PC-3 (cell line): Measurements from ENCODE around the gene MTHFD1L. TPM values are rescaled to one million over a fixed set of nuclear protein-coding genes. Genes with fewer than 3 reads are reported as not detected.
A peak's percentile ranks its signal among the peaks of the same experiment; 100 is the strongest.

ENCODE experiments used
- ATAC-seq: fragments of 200-7000 bp; cut with Tn5 transposase; 2 replicates; pipeline ENCODE4 v1.9.1; 2020; ENCODE audit warnings: mild to moderate bottlenecking, moderate library complexity
- BruUV-seq: library from RNA; stranded (reverse); fragments of 400-500 nt; replicated peaks from 2 replicates; lab custom pipeline; 2021; lab: Mats Ljungman, UMichigan
- CTCF ChIA-PET: fragments of 300-600 bp; sonication (Branson Sonifier 250); formaldehyde crosslinking; loops from one replicate; lab custom pipeline; 2022; ENCODE audit warnings: antibody characterized with exemption; lab: Charles Lee
- POLR2A ChIA-PET: fragments of 300-600 bp; sonication (Branson Sonifier 250); formaldehyde crosslinking; loops from one replicate; lab custom pipeline; 2022; ENCODE audit warnings: antibody characterized with exemption; ENCODE audit not compliant: unreplicated experiment; lab: Charles Lee
- DNase-seq: peaks from one replicate; pipeline ENCODE4 v3.0.0-alpha.2; 2015
- H2AFZ ChIP-seq: fragments of 300-600 bp; sonication (generic); 2 replicates; pipeline ENCODE4 v1.6.0; 2016; ENCODE audit warnings: antibody characterized with exemption, low read length
- H3F3A ChIP-seq: fragments of 300-600 bp; sonication (generic); one replicate; pipeline ENCODE4 v1.6.0; 2017; ENCODE audit warnings: antibody characterized with exemption, low read length, control low read depth, mild to moderate bottlenecking; ENCODE audit not compliant: unreplicated experiment
- H3K27ac ChIP-seq: fragments of 300-600 bp; sonication (generic); 2 replicates; pipeline ENCODE4 v1.5.1; 2016; ENCODE audit warnings: mild to moderate bottlenecking, low read length
- H3K27me3 ChIP-seq: fragments of 300-600 bp; sonication (generic); 2 replicates; pipeline ENCODE4 v1.6.1; 2016; ENCODE audit warnings: low read length, mixed read lengths
- H3K36me3 ChIP-seq: fragments of 300-600 bp; sonication (generic); 2 replicates; pipeline ENCODE4 v1.6.1; 2016; ENCODE audit warnings: low read depth, mixed run types, low read length, mixed read lengths
- H3K4me1 ChIP-seq: fragments of 300-600 bp; sonication (generic); 2 replicates; pipeline ENCODE4 v1.5.1; 2016; ENCODE audit warnings: low read length; ENCODE audit not compliant: insufficient read depth
- H3K4me2 ChIP-seq: fragments of 300-600 bp; sonication (generic); 2 replicates; pipeline ENCODE4 v1.6.0; 2016; ENCODE audit warnings: low read length
- H3K4me3 ChIP-seq: fragments of 300-600 bp; sonication (generic); 2 replicates; pipeline ENCODE4 v1.5.1; 2016; ENCODE audit warnings: mild to moderate bottlenecking, low read length, mixed read lengths
- H3K79me2 ChIP-seq: fragments of 300-600 bp; sonication (generic); 2 replicates; pipeline ENCODE4 v1.6.1; 2017; ENCODE audit warnings: low read length, mixed read lengths
- H3K9ac ChIP-seq: fragments of 300-600 bp; sonication (generic); 2 replicates; pipeline ENCODE4 v1.6.0; 2016; ENCODE audit warnings: mild to moderate bottlenecking, low read length
- H3K9me2 ChIP-seq: fragments of 300-600 bp; sonication (generic); replicated peaks from 2 replicates; pipeline ENCODE4 v1.6.1; 2016; ENCODE audit warnings: mixed run types, low read length, mixed read lengths
- H3K9me3 ChIP-seq: fragments of 300-600 bp; sonication (generic); 2 replicates; pipeline ENCODE4 v1.6.1; 2016; ENCODE audit warnings: low read length, mixed read lengths
- H4K20me1 ChIP-seq: fragments of 300-600 bp; sonication (generic); 2 replicates; pipeline ENCODE4 v1.6.1; 2016; ENCODE audit warnings: low read length, mixed read lengths
- CTCF ChIP-seq: fragments of 300-600 bp; sonication (generic); conservative IDR thresholded peaks from 2 replicates; pipeline ENCODE4 v1.5.1; 2017; ENCODE audit warnings: antibody characterized with exemption, low read depth, mild to moderate bottlenecking, low read length
- EZH2 ChIP-seq: fragments of 300-600 bp; sonication (generic); IDR thresholded peaks from one replicate; pipeline ENCODE4 v1.6.1; 2017; ENCODE audit warnings: antibody characterized with exemption, mild to moderate bottlenecking, low read length; ENCODE audit not compliant: unreplicated experiment
- EZH2phosphoT487 ChIP-seq: fragments of 300-600 bp; sonication (generic); IDR thresholded peaks from 2 replicates; pipeline ENCODE4 v1.6.1; 2018; ENCODE audit warnings: mild to moderate bottlenecking, antibody characterized with exemption, low read length, borderline replicate concordance
- intact Hi-C: fragments of 100-400 bp; cut with micrococcal nuclease; formaldehyde crosslinking; loops from 2 replicates; pipeline ENCODE4 v1.9.0; 2023
- total RNA-seq: library from RNA; depleted of rRNA; stranded (reverse); fragments of >200 nt; gene quantifications from 2 replicates; pipeline ENCODE4 v1.2.3, GENCODE V29; 2014

Gene MTHFD1L
- total RNA-seq, 1 experiment from 2014 or later: 11.9 TPM

GRCh38 chr6:150924808-150925589, 59.5 kb downstream of the MTHFD1L start:
- peaks cover 8% of the 10 kb centered on the region; the same call in 1 of the 2 replicates for H3K36me3 ChIP-seq
- ATAC-seq: peak; percentile 42
- TF ChIP-seq CTCF: no peak
- no peak for TF ChIP-seq EZH2
- no peak for TF ChIP-seq EZH2phosphoT487
- no TSS peak for BruUV-seq
- DNase-seq: no peak
- H2AFZ ChIP-seq: no peak overlapping the region
- no peaks in the 10 kb centered on the region for H4K20me1 ChIP-seq
- H3K27ac ChIP-seq: no peak overlapping the region
- H3K9ac ChIP-seq: no peak overlapping the region
- H3K79me2 ChIP-seq: no peaks in the 10 kb centered on the region
- CTCF ChIA-PET: no interaction called here
- peaks cover 7% of the 10 kb centered on the region for H3F3A ChIP-seq
- peaks cover 17% of the 10 kb centered on the region for H3K4me1 ChIP-seq
- POLR2A ChIA-PET: no interaction called here
- H3K27me3 ChIP-seq: no peaks in the 10 kb centered on the region
- no peaks in the 10 kb centered on the region for H3K9me3 ChIP-seq
- H3K9me2 ChIP-seq: no peaks in the 10 kb centered on the region
- intact Hi-C loops: no loop called here
- H3K4me3 ChIP-seq: no peak overlapping the region
- H3K4me2 ChIP-seq: no peak overlapping the region

GRCh38 chr6:150925590-150925928, 60.1 kb downstream of the MTHFD1L start:
- BruUV-seq: no TSS peak
- Histone ChIP-seq H3K4me3 (no peak overlapping the region), H3K4me2 (no peak overlapping the region), H3K9me3 (no peaks in the 10 kb centered on the region), H3K27ac (no peak overlapping the region), H3K9ac (no peak overlapping the region), H3K36me3 (peaks cover 5% of the 10 kb centered on the region; the same call in 1 of the 2 replicates), H3K79me2 (no peaks in the 10 kb centered on the region), H3K4me1 (peaks cover 17% of the 10 kb centered on the region), H3F3A (peaks cover 7% of the 10 kb centered on the region), H4K20me1 (no peaks in the 10 kb centered on the region), H3K27me3 (no peaks in the 10 kb centered on the region), H2AFZ (no peak overlapping the region), H3K9me2 (no peaks in the 10 kb centered on the region)
- no peak for DNase-seq
- intact Hi-C loops: no loop called here
- CTCF ChIA-PET: no interaction called here
- POLR2A ChIA-PET: no interaction called here
- no peak for TF ChIP-seq EZH2
- no peak for TF ChIP-seq CTCF
- no peak for TF ChIP-seq EZH2phosphoT487
- ATAC-seq: no peak

- no peaks in the 10 kb centered on the region for H4K20me1 ChIP-seq
- no peak overlapping the region for H3K4me3 ChIP-seq
- H3K27ac ChIP-seq: no peak overlapping the region
- H3K4me1 ChIP-seq: peaks cover 17% of the 10 kb centered on the region
- no peaks in the 10 kb centered on the region for H3K79me2 ChIP-seq
- H3K9me3 ChIP-seq: no peaks in the 10 kb centered on the region
- no peak overlapping the region for H3K9ac ChIP-seq
- H3K27me3 ChIP-seq: no peaks in the 10 kb centered on the region
- peaks cover 5% of the 10 kb centered on the region; the same call in 1 of the 2 replicates for H3K36me3 ChIP-seq
- H3F3A ChIP-seq: peaks cover 7% of the 10 kb centered on the region
- BruUV-seq: no TSS peak
- TF ChIP-seq CTCF (no peak), EZH2phosphoT487 (no peak), EZH2 (no peak)
- POLR2A ChIA-PET: no interaction called here
- H3K9me2 ChIP-seq: no peaks in the 10 kb centered on the region
- H2AFZ ChIP-seq: no peak overlapping the region
- DNase-seq (no peak), ATAC-seq (no peak)
- intact Hi-C loops: no loop called here
- CTCF ChIA-PET: no interaction called here
- no peak overlapping the region for H3K4me2 ChIP-seq
Observed at GRCh38 chr6:150925976-150926375, 60.5 kb downstream of the MTHFD1L start.
